GM10847 (cell line): ENCODE results near the gene GCNT4.

Experiments
- POLR2A ChIP-seq: IDR thresholded peaks from 2 replicates; pipeline ENCODE4 v1.6.1; 2011; ENCODE audit not compliant: insufficient read length; ENCODE audit errors: extremely low read depth

GCNT4 gene, protein sequence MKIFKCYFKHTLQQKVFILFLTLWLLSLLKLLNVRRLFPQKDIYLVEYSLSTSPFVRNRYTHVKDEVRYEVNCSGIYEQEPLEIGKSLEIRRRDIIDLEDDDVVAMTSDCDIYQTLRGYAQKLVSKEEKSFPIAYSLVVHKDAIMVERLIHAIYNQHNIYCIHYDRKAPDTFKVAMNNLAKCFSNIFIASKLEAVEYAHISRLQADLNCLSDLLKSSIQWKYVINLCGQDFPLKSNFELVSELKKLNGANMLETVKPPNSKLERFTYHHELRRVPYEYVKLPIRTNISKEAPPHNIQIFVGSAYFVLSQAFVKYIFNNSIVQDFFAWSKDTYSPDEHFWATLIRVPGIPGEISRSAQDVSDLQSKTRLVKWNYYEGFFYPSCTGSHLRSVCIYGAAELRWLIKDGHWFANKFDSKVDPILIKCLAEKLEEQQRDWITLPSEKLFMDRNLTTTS

DNA sequence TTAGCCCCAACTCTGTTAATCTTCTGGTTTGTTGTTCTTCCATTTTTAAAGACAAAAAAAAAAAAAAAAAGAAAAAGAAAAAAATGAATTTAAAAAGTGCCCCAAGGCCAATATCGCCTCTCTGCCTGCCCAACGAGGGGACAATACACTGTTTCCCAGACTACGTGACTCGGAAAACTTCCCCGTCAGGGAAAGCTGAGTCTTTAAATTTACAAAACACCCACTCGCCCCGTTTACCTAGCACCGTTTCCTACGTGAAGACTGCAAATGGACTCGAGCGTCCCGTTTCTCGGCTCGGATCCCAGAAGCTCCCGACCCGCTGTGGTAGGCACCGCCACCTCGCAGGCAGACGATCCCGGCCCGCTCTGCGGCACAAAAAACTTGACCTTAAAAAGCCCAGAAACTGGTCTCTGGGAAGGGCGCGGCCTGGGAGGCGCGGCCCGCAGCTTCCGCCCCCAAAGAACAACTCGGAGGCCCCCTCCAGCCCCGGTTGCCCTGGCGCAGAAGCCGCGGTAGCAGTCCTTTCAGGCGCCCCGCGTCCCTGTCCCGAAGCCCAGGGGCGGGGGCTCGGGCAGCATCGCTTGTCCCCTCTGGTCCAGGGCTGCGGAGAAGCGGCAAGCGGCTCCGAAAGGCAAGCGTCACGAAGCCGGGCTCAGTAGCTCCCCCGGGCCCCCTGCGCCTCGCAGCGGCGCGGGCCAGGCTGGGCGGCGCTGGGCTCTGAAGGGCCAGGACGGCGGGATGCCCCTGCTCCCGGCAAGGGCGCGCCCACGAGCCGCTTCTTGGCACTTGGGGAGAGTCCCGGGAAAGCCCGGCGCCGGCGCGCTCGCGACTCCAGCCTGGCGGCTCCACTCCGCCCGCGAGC is at the start of gene GCNT4:
GCNT4 (minus strand) TSS at position 367 of the 862 bp plus-strand sequence. CDS start 22,521 bp downstream, outside the sequence.
- TF ChIP-seq POLR2A, result no peak

GRCh38 chr5:75091597-75091996 is 39.2 kb upstream of the GCNT4 start:
- TF ChIP-seq POLR2A, result no peak

DNA sequence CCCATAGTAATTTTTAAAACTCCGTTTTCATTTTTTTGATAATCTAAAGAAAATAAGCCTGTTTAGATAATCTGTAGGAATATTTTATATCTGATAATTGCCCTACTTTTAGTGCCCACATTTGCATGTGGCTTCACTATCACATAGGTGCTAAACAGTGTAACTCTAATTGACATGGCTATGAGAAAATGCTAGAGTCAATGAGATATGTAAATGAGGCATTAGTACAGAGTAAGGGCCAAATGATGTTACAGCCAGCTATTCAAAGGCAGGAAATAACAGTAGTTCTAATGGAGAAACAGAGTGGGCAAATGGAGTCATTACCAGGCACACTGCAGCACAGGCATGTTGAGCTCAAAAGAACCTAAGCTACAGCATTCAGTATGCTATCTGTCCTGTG is 37.3 kb upstream of the GCNT4 start:
- TF ChIP-seq POLR2A, result no peak

GRCh38 chr5:75089137-75089536 is 36.8 kb upstream of the GCNT4 start:
- no peak for TF ChIP-seq POLR2A

GRCh38 chr5:75088648-75089047 is 36.3 kb upstream of the GCNT4 start:
- no peak for TF ChIP-seq POLR2A

DNA sequence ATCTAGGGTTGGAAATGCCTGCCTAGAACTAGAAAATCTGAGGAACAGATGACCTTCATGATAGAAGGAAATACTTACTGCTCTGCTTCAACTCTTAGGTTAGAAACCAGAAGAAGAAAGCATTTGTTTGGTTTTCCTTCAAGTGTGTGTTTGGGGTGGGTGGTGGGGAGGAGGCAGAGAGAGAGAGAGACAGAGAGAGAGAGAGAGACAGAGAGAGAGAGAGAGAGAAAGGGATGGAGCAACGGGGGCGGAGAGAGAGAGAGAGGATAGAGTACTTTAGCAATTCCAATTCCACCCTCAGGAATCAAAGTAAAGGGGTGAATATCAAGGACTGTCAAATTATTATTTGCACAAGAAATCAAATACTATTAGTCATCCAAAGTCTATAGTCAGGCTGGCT is 29.2 kb upstream of the GCNT4 start:
- TF ChIP-seq POLR2A, result no peak

GRCh38 chr5:75078027-75078426 is 25.7 kb upstream of the GCNT4 start:
- TF ChIP-seq POLR2A, result no peak

- no peak for TF ChIP-seq POLR2A
Measured at GRCh38 chr5:75072061-75072460, 19.7 kb upstream of the GCNT4 start.

GRCh38 chr5:75071100-75071499 is 18.7 kb upstream of the GCNT4 start:
- TF ChIP-seq POLR2A, result no peak

DNA sequence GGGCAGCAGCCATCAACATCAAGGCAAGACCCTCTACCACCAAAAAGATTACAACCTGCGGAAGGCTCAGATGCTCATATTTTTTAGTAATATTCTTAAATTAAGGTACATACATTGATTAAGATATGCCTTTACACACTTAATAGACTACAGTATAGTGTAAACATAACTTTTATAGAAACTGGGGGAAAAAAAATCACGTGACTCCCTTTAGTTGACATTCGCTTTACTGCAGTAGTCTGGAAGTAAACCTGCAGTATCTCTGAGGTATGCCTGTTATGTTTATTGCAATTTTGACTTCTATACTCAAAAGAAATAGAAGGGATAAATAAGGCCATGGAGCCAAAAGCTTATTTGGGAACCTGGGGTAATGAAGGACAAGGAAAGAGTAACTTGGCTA is 15.1 kb upstream of the GCNT4 start:
- TF ChIP-seq POLR2A, result no peak

DNA sequence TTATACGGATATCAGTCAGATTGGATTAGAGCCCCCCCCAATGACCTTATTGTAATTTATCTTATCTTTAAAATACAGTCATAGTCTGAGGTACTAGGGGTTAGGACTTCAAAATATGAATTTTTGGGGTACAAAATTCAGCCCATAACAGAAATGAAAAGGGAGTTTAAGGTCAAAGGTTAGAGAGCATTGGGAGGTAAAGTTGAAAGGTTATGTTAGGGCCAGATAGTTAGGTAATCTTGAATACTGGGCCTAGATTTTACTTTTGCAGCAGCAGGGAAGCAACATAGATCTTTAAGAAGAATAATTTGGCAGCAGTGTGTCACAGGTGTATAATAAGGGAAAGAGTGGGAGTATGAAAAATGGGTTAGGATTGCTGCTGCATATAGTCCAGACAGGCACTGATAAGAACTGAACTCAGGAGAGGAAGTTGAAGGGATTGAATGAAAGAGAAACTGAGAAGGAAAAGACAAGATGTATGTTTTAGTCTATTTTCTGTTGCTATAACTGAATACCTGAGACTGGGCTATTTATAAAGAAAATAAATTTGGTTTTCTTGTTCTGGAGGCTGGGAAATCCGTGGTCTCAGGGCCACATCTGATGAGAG is 10.7 kb upstream of the GCNT4 start:
- no peak for TF ChIP-seq POLR2A

- no peak for TF ChIP-seq POLR2A
Measured at GRCh38 chr5:75059912-75060545, 7.7 kb upstream of the GCNT4 start.

GRCh38 chr5:75058986-75059535 is 6.7 kb upstream of the GCNT4 start:
- no peak for TF ChIP-seq POLR2A

- no peak for TF ChIP-seq POLR2A
Measured at GRCh38 chr5:75057561-75057960, 5.2 kb upstream of the GCNT4 start.

GRCh38 chr5:75055727-75056144 is 3.4 kb upstream of the GCNT4 start:
- TF ChIP-seq POLR2A, result no peak
